ENCODE data around the gene PCDHGA3. TPM values are rescaled to one million over a fixed set of nuclear protein-coding genes. Genes with fewer than 3 reads are reported as not detected.
"Not testable (repeated sequence)": the region's sequence is repeated elsewhere in the genome, so short reads cannot be mapped to it uniquely, and the experiment has no call there.

Gene PCDHGA3
- total and polyA plus RNA-seq, 9 of the 15 experiments (the other 6 are each of a cell fraction or from before 2014, with no cell fraction given), result 0.13 to 0.28 (median 0.18) TPM; not detected in 2

GRCh38 chr5:141338538-141339306 lies 4.9 kb upstream of the PCDHGA3 start, which contains the start of gene PCDHGA2 (continued):
- no peak for TF ChIP-seq MBD2 (IDR thresholded peaks at IDR 0.05; ENCODE audit: borderline replicate concordance, low read depth)

DNA sequence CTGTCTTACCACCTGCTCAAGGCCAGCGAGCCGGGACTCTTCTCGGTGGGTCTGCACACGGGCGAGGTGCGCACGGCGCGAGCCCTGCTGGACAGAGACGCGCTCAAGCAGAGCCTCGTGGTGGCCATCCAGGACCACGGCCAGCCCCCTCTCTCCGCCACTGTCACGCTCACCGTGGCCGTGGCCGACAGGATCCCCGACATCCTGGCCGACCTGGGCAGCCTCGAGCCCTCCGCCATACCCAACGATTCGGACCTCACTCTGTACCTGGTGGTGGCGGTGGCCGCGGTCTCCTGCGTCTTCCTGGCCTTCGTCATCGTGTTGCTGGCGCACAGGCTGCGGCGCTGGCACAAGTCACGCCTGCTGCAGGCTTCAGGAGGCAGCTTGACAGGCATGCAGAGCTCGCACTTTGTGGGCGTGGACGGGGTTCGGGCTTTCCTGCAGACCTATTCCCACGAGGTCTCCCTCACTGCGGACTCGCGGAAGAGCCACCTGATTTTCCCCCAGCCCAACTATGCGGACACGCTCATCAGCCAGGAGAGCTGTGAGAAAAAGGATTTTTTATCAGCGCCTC lies 2.8 kb upstream of the PCDHGA3 start:
- H3K36me3 ChIP-seq (ENCODE audit: control insufficient read depth, insufficient read depth, low read length); H3K4me2 ChIP-seq (ENCODE audit: insufficient read depth, low read length); ATAC-seq; H3K79me2 ChIP-seq (ENCODE audit: control insufficient read depth, insufficient read depth, low read length); FAIRE-seq; H3K4me3 ChIP-seq; POLR2A ChIA-PET; H3K9ac ChIP-seq (ENCODE audit: insufficient read depth in 1 of 2, low read depth in 2 of 2, low read length in 2 of 2); H4K20me1 ChIP-seq (replicated peaks; ENCODE audit: control insufficient read depth, insufficient read depth, low read length); H2AFZ ChIP-seq (ENCODE audit: low read depth, low read length); DNase-seq (ENCODE audit: extremely low read depth in 1 of 4, low spot score in 3 of 4); BruUV-seq (replicated peaks); in situ Hi-C loops (cut with MboI); H3K4me1 ChIP-seq (replicated peaks in 1 of 2; ENCODE audit: control insufficient read depth in 2 of 2, insufficient read depth in 2 of 2, low read length in 2 of 2); H3K9me1 ChIP-seq (ENCODE audit: control insufficient read depth, insufficient read depth, low read length); H3K27ac ChIP-seq (ENCODE audit: extremely low read depth, low read depth, low read length); H3K9me3 ChIP-seq (replicated peaks; ENCODE audit: control insufficient read depth, insufficient read depth, low read depth, low read length): not testable (repeated sequence)
- peaks cover 10 to 26% of the 10 kb centered on the region in 2 experiments; a peak in 4 of 5 replicates for H3K27me3 ChIP-seq (ENCODE audit: control insufficient read depth in 2 of 2, insufficient read depth in 2 of 2, low read length in 2 of 2)
- 15% methylated on average over 29 of the region's 45 CpGs for WGBS (ENCODE audit: insufficient coverage, low coverage, missing lambda C conversion rate)
- CTCF ChIA-PET (ENCODE audit: low intra/inter-chr PET ratio), result interaction anchor here (0.9 kb wide), 1 partner anchor 223 kb away, joined by 4 read pairs; no protein-coding TSS in a partner anchor
- intact Hi-C loops (cut with micrococcal nuclease), result loop anchor here (5.0 kb wide), 1 partner anchor 171 kb away; no protein-coding TSS in a partner anchor

- Histone ChIP-seq H3K9me3 (replicated peaks; ENCODE audit: control insufficient read depth, insufficient read depth, low read depth, low read length) (no peaks in the 10 kb centered on the region), H3K27me3 (ENCODE audit: control insufficient read depth in 2 of 2, insufficient read depth in 2 of 2, low read length in 2 of 2) (peaks cover 10 to 26% of the 10 kb centered on the region in 2 experiments; a peak in 4 of 5 replicates)
- TF ChIP-seq NCOA6 (IDR thresholded peaks at IDR 0.05) (no peak), MCM5 (IDR thresholded peaks at IDR 0.05; ENCODE audit: low read depth) (no peak), ZNF197 (CRISPR knock-in tag; IDR thresholded peaks at IDR 0.05; ENCODE audit: low read depth) (no peak), ZNF766 (CRISPR knock-in tag; conservative IDR thresholded peaks at IDR 0.05) (no peak), ZFP30 (CRISPR knock-in tag; IDR thresholded peaks at IDR 0.05; ENCODE audit: borderline replicate concordance) (no peak), ZNF668 (CRISPR knock-in tag; IDR thresholded peaks at IDR 0.05) (no peak), ZNF436 (CRISPR knock-in tag; IDR thresholded peaks at IDR 0.05) (no peak), KLF16 (IDR thresholded peaks at IDR 0.05) (no peak), MTF1 (CRISPR knock-in tag; IDR thresholded peaks at IDR 0.05; ENCODE audit: borderline replicate concordance) (no peak), MAFK (IDR thresholded peaks at IDR 0.05; ENCODE audit: low read length) (no peak), ZNF253 (CRISPR knock-in tag; conservative IDR thresholded peaks at IDR 0.05) (no peak)
- TF ChIP-seq, protein P1, sequence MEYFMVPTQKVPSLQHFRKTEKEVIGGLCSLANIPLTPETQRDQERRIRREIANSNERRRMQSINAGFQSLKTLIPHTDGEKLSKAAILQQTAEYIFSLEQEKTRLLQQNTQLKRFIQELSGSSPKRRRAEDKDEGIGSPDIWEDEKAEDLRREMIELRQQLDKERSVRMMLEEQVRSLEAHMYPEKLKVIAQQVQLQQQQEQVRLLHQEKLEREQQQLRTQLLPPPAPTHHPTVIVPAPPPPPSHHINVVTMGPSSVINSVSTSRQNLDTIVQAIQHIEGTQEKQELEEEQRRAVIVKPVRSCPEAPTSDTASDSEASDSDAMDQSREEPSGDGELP (CRISPR knock-in tag; IDR thresholded peaks at IDR 0.05; ENCODE audit: borderline replicate concordance), result no peak
Measured at GRCh38 chr5:141342773-141343172, 856 bp upstream of the PCDHGA3 start.

More at GRCh38 chr5:141342773-141343172, 856 bp upstream of the PCDHGA3 start:
- H3K27ac ChIP-seq (ENCODE audit: extremely low read depth, low read depth, low read length), result no peak overlapping the region
- intact Hi-C loops (cut with micrococcal nuclease), result loop anchor here (5.0 kb wide), 1 partner anchor 170 kb away; no protein-coding TSS in a partner anchor
- in situ Hi-C loops (cut with MboI), result no loop called here
- no peak for DNase-seq (ENCODE audit: extremely low read depth in 1 of 4, low spot score in 3 of 4)
- ATAC-seq, result no peak
- H3K9me1 ChIP-seq (ENCODE audit: control insufficient read depth, insufficient read depth, low read length), result no peaks in the 10 kb centered on the region
- H3K9ac ChIP-seq (ENCODE audit: insufficient read depth in 1 of 2, low read depth in 2 of 2, low read length in 2 of 2), result no peak overlapping the region
- H3K79me2 ChIP-seq (ENCODE audit: control insufficient read depth, insufficient read depth, low read length), result no peaks in the 10 kb centered on the region
- peaks cover 0 to 9% of the 10 kb centered on the region in 2 experiments; a peak in 3 of 5 replicates for H3K4me1 ChIP-seq (replicated peaks in 1 of 2; ENCODE audit: control insufficient read depth in 2 of 2, insufficient read depth in 2 of 2, low read length in 2 of 2)
- H2AFZ ChIP-seq (ENCODE audit: low read depth, low read length), result no peak overlapping the region
- H3K4me2 ChIP-seq (ENCODE audit: insufficient read depth, low read length), result no peak overlapping the region
- ChIA-PET CTCF (ENCODE audit: low intra/inter-chr PET ratio) (no interaction called here), POLR2A (no interaction called here)
- H3K36me3 ChIP-seq (ENCODE audit: control insufficient read depth, insufficient read depth, low read length), result no peaks in the 10 kb centered on the region
- no TSS peak for BruUV-seq (replicated peaks)
- H4K20me1 ChIP-seq (replicated peaks; ENCODE audit: control insufficient read depth, insufficient read depth, low read length), result no peaks in the 10 kb centered on the region
- WGBS (ENCODE audit: insufficient coverage, low coverage, missing lambda C conversion rate), result 0% methylated on average over 1 of the region's 1 CpG
- no peak for FAIRE-seq
- H3K4me3 ChIP-seq, result no peak overlapping the region
